Endothelial cell of umbilical vein (primary cell): Measurements from ENCODE around the gene CLTCL1. TPM values are rescaled to one million over a fixed set of nuclear protein-coding genes. Genes with fewer than 3 reads are reported as not detected.

Experiments used
- BruUV-seq: library from RNA; stranded (reverse); fragments of 400-500 nt; replicated peaks from 2 replicates; lab custom pipeline; 2021; lab: Mats Ljungman, UMichigan
- CTCF ChIA-PET: fragments of 300-600, 350-600 bp; sonication (Branson Sonifier 250); formaldehyde crosslinking; loops from one replicate; lab custom pipeline; 2021; ENCODE audit warnings: antibody characterized with exemption, inconsistent platforms; lab: Charles Lee
- POLR2A ChIA-PET: fragments of 300-600, 350-600 bp; sonication (Branson Sonifier 250); formaldehyde crosslinking; loops from one replicate; lab custom pipeline; 2021; ENCODE audit warnings: antibody characterized with exemption, inconsistent platforms; lab: Charles Lee
- DNase-seq: peaks from one replicate; pipeline ENCODE4 v3.0.0-alpha.2; 2011; ENCODE audit warnings: low read depth, low spot score
- FAIRE-seq: peaks from 2 replicates; lab custom pipeline; 2011; peaks lifted over from hg19 to GRCh38; lab: Jason Lieb, UNC
- H2AFZ ChIP-seq: 2 replicates; pipeline ENCODE4 v1.6.0; 2012; ENCODE audit warnings: low read depth, low read length, control low read depth, inconsistent platforms
- H3K27ac ChIP-seq: 2 replicates; pipeline ENCODE4 v1.5.1; 2011; ENCODE audit warnings: low read depth, mild to moderate bottlenecking, control low read depth, low read length, moderate library complexity; ENCODE audit not compliant: insufficient read depth
- H3K27me3 ChIP-seq, 2 experiments: 2 replicates each; pipeline versions ENCODE4 v1.6.0 to v1.6.1; 2011; ENCODE audit warnings: low read length in 2 of 2, mixed read lengths in 1 of 2; ENCODE audit not compliant: control insufficient read depth in 2 of 2, insufficient read depth in 2 of 2
- H3K36me3 ChIP-seq, 2 experiments: 2 replicates in 1 of 2; 3 replicates in 1 of 2; pipeline ENCODE4 v1.5.1; 2011; ENCODE audit warnings: low read length in 2 of 2, mild to moderate bottlenecking in 1 of 2, moderate library complexity in 1 of 2; ENCODE audit not compliant: control insufficient read depth in 2 of 2, insufficient read depth in 2 of 2; ENCODE audit errors: extremely low read depth in 1 of 2
- H3K4me1 ChIP-seq: 3 replicates; pipeline ENCODE4 v1.5.1; 2011; ENCODE audit warnings: mild to moderate bottlenecking, low read length; ENCODE audit not compliant: control insufficient read depth, insufficient read depth; ENCODE audit errors: extremely low read depth
- H3K4me2 ChIP-seq: 2 replicates; pipeline ENCODE4 v1.6.1; 2011; ENCODE audit warnings: low read length, control low read depth, mixed read lengths; ENCODE audit not compliant: insufficient read depth
- H3K4me3 ChIP-seq, 3 experiments: fragments of 200-600 bp in 1 of 3; sonication (generic), shearing (Covaris generic) in 1 of 3; replicated peaks in 1 of 3; 2 replicates each; pipeline ENCODE4 v1.5.1; 2011 to 2016; ENCODE audit warnings: control low read depth in 3 of 3, low read length in 3 of 3, mild to moderate bottlenecking in 2 of 3, inconsistent platforms in 1 of 3, low read depth in 1 of 3, moderate library complexity in 1 of 3; ENCODE audit not compliant: insufficient read depth in 1 of 3
- H3K79me2 ChIP-seq: 2 replicates; pipeline ENCODE4 v1.6.0; 2012; ENCODE audit warnings: low read length, inconsistent platforms; ENCODE audit not compliant: control insufficient read depth, insufficient read depth
- H3K9ac ChIP-seq: replicated peaks from 2 replicates; pipeline ENCODE3; 2011; ENCODE audit warnings: low read length, control low read depth; ENCODE audit not compliant: insufficient read depth; ENCODE audit errors: extremely low read depth
- H3K9me1 ChIP-seq: replicated peaks from 3 replicates; pipeline ENCODE4 v1.6.0; 2011; ENCODE audit warnings: mild to moderate bottlenecking, low read length; ENCODE audit not compliant: control insufficient read depth, insufficient read depth; ENCODE audit errors: extremely low read depth
- H3K9me3 ChIP-seq: replicated peaks from 2 replicates; pipeline ENCODE4 v1.5.1; 2012; ENCODE audit warnings: low read length, inconsistent platforms; ENCODE audit not compliant: control insufficient read depth, insufficient read depth
- H4K20me1 ChIP-seq: replicated peaks from 2 replicates; pipeline ENCODE3; 2011; ENCODE audit warnings: mild to moderate bottlenecking, low read length; ENCODE audit not compliant: control insufficient read depth, insufficient read depth; ENCODE audit errors: extremely low read depth
- EZH2 ChIP-seq: IDR thresholded peaks from 2 replicates; pipeline ENCODE4 v1.6.1; 2012; ENCODE audit warnings: borderline replicate concordance, low read depth, mild to moderate bottlenecking, moderate library complexity, low read length, inconsistent platforms; ENCODE audit not compliant: severe bottlenecking
- FOS ChIP-seq: IDR thresholded peaks from 2 replicates; pipeline ENCODE4 v1.6.1; 2011; ENCODE audit warnings: mild to moderate bottlenecking, low read length, moderate library complexity, borderline replicate concordance; ENCODE audit not compliant: insufficient read depth
- GATA2 ChIP-seq: IDR thresholded peaks from 2 replicates; pipeline ENCODE4 v1.7.0; 2011; ENCODE audit warnings: low read depth, mild to moderate bottlenecking, moderate library complexity, mixed read lengths, low read length; ENCODE audit not compliant: insufficient read length, insufficient read depth
- JUN ChIP-seq: IDR thresholded peaks from 2 replicates; pipeline ENCODE4 v1.6.1; 2011; ENCODE audit warnings: borderline replicate concordance, low read depth; ENCODE audit not compliant: insufficient read length, insufficient read depth
- MYC ChIP-seq: IDR thresholded peaks from one replicate; pipeline ENCODE4 v1.6.1; 2011; ENCODE audit warnings: mild to moderate bottlenecking, low read depth, low read length
- POLR2A ChIP-seq: IDR thresholded peaks from 2 replicates; pipeline ENCODE4 v1.6.1; 2012; ENCODE audit warnings: low read depth, mild to moderate bottlenecking, control low read depth, low read length
- POLR2AphosphoS5 ChIP-seq: IDR thresholded peaks from 2 replicates; pipeline ENCODE4 v1.6.1; 2012; ENCODE audit warnings: low read depth, mild to moderate bottlenecking, control low read depth, low read length, moderate library complexity; ENCODE audit not compliant: insufficient read depth
- dilution Hi-C: fragments of 300-500 bp; cut with MboI; formaldehyde crosslinking; loops from one replicate; pipeline ENCODE4 v1.15.0; 2019; ENCODE audit warnings: low sequenced_read_pairs; ENCODE audit not compliant: extremely low pct_ligation_motif_present
- intact Hi-C: fragments of 100-400 bp; cut with micrococcal nuclease; formaldehyde crosslinking; loops from one replicate; pipeline ENCODE4 v1.10.0; 2022
- polyA plus RNA-seq, 4 experiments: library from polyadenylated mRNA; depleted of rRNA in 3 of 4; stranded (reverse) in 3 of 4; unstranded in 1 of 4; fragments of >200 nt; gene quantifications; 2 replicates each; pipeline versions ENCODE4 v1.2.1 to v1.2.3, GENCODE V29; 2011 to 2012; ENCODE audit warnings: missing spikeins in 1 of 4
- total RNA-seq: library from RNA; stranded (reverse); gene quantifications from 2 replicates; pipeline ENCODE4 v1.2.3, GENCODE V29; 2021
- TF ChIP-seq, protein P1 (sequence below): IDR thresholded peaks from 2 replicates; pipeline ENCODE4 v1.6.1; 2011; ENCODE audit not compliant: insufficient read depth, insufficient read length
- TF ChIP-seq, protein P2 (sequence below), 2 donors: IDR thresholded peaks; 1 replicate in 1 of 2; 2 replicates in 1 of 2; pipeline ENCODE4 v1.5.1; 2011; ENCODE audit warnings: low read length in 2 of 2, mild to moderate bottlenecking in 2 of 2, moderate library complexity in 2 of 2, control low read depth in 1 of 2, inconsistent platforms in 1 of 2, low read depth in 1 of 2; ENCODE audit not compliant: insufficient read depth in 1 of 2; ENCODE audit errors: extremely low read depth in 1 of 2

CLTCL1 gene
- total and polyA plus RNA-seq, 2 donors (not counting 3 experiments of a cell fraction or from before 2014, with no cell fraction given) = 5.0 to 6.2 TPM

DNA sequence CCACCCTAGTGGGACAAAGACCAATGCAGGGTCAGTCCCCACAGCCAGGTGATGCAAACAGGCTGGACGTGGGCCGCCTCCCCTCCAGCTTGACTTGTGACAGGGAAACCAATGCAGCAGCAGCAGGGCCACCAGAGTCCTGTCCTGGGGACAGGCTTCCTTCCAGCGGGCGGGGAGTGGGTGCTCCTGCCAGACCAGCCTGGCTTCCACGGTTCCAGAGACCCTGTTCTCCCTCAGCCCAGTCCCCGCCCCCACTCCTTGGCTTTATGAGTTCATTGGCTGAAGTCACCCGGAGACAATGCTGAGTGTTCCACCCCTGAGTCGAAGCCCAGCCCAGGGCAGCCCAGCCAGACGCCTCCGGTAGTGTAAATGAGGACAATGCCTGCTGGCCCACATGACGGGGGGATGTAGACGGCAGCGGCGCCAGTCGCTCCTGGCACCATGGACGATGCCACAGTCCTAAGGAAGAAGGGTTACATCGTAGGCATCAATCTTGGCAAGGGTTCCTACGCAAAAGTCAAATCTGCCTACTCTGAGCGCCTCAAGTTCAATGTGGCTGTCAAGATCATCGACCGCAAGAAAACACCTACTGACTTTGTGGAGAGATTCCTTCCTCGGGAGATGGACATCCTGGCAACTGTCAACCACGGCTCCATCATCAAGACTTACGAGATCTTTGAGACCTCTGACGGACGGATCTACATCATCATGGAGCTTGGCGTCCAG, 160.4 kb downstream of the CLTCL1 start, which contains the start of gene TSSK2:
TSS of gene TSSK2 (plus strand) at position 350 of the 726 bp plus-strand sequence. CDS start at position 442, 92 bp downstream.
- no peaks in the 10 kb centered on the region for H3K27me3 ChIP-seq
- ChIA-PET POLR2A (no interaction called here), CTCF (interaction anchor here (3.5 kb wide), 1 partner anchor 13 kb away, joined by 12 read pairs; the partner anchor contains the start of gene ESS2)
- intact Hi-C loops = no loop called here
- H3K79me2 ChIP-seq = no peaks in the 10 kb centered on the region
- DNase-seq = no peak
- no peaks in the 10 kb centered on the region for H3K9me1 ChIP-seq
- TF ChIP-seq, protein P1, sequence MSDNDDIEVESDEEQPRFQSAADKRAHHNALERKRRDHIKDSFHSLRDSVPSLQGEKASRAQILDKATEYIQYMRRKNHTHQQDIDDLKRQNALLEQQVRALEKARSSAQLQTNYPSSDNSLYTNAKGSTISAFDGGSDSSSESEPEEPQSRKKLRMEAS = no peak
- TF ChIP-seq FOS (no peak), POLR2AphosphoS5 (no peak), POLR2A (no peak), GATA2 (no peak), EZH2 (no peak), MYC (no peak), JUN (no peak)
- TF ChIP-seq, protein P2, sequence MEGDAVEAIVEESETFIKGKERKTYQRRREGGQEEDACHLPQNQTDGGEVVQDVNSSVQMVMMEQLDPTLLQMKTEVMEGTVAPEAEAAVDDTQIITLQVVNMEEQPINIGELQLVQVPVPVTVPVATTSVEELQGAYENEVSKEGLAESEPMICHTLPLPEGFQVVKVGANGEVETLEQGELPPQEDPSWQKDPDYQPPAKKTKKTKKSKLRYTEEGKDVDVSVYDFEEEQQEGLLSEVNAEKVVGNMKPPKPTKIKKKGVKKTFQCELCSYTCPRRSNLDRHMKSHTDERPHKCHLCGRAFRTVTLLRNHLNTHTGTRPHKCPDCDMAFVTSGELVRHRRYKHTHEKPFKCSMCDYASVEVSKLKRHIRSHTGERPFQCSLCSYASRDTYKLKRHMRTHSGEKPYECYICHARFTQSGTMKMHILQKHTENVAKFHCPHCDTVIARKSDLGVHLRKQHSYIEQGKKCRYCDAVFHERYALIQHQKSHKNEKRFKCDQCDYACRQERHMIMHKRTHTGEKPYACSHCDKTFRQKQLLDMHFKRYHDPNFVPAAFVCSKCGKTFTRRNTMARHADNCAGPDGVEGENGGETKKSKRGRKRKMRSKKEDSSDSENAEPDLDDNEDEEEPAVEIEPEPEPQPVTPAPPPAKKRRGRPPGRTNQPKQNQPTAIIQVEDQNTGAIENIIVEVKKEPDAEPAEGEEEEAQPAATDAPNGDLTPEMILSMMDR (IDR thresholded peaks at IDR 0.05; ENCODE audit: extremely low read depth in 1 of 2, insufficient read depth in 1 of 2, low read depth in 1 of 2, low read length in 2 of 2) = no peak
- H4K20me1 ChIP-seq = no peaks in the 10 kb centered on the region
- no peak for FAIRE-seq
- no peak within 1 kb of the TSS for H3K9ac ChIP-seq
- no peaks in the 10 kb centered on the region for H3K4me1 ChIP-seq
- no peak within 1 kb of the TSS for H3K4me2 ChIP-seq
- no TSS peak for BruUV-seq
- no peak within 1 kb of the TSS for H3K4me3 ChIP-seq
- H3K36me3 ChIP-seq = peaks cover 3 to 22% of the 10 kb centered on the region in 2 experiments
- H3K27ac ChIP-seq = no peak within 1 kb of the TSS
- dilution Hi-C loops = no loop called here
- H3K9me3 ChIP-seq = no peaks in the 10 kb centered on the region
- no peak within 1 kb of the TSS for H2AFZ ChIP-seq
